K562 (cell line): ENCODE results near the gene CTSZ. TPM values are rescaled to one million over a fixed set of nuclear protein-coding genes. Genes with fewer than 3 reads are reported as not detected.
A peak's percentile ranks its signal among the peaks of the same experiment; 100 is the strongest.

Experiments
- AFF4 ChIP-seq: sonication (generic); formaldehyde crosslinking; IDR thresholded peaks from 2 replicates; pipeline ENCODE4 v1.8.0; 2023; ENCODE audit warnings: mild to moderate bottlenecking, missing genetic modification reagents
- ATF7 ChIP-seq: fragments of 450-650 bp; IDR thresholded peaks from 2 replicates; pipeline ENCODE4 v1.7.1; 2014; ENCODE audit warnings: mild to moderate bottlenecking, moderate library complexity
- BRF1 ChIP-seq: IDR thresholded peaks from 3 replicates; pipeline ENCODE4 v1.6.1; 2011; ENCODE audit warnings: borderline replicate concordance, mild to moderate bottlenecking; ENCODE audit not compliant: insufficient read length; ENCODE audit errors: extremely low read depth
- C11orf30 ChIP-seq: fragments of 450-650 bp; IDR thresholded peaks from 2 replicates; pipeline ENCODE4 v1.6.1; 2016; ENCODE audit warnings: low read depth, mild to moderate bottlenecking
- CHD1 ChIP-seq: fragments of 200-600 bp; sonication (generic); IDR thresholded peaks from one replicate; pipeline ENCODE4 v1.6.1; 2012; ENCODE audit warnings: mild to moderate bottlenecking, moderate library complexity, low read length, inconsistent platforms
- FOS ChIP-seq: IDR thresholded peaks from 3 replicates; pipeline ENCODE4 v1.6.1; 2011; ENCODE audit not compliant: insufficient read length; ENCODE audit errors: extremely low read depth
- HDAC8 ChIP-seq: fragments of 450-650 bp; IDR thresholded peaks from 2 replicates; pipeline ENCODE4 v1.6.1; 2016; ENCODE audit warnings: mild to moderate bottlenecking, missing genetic modification characterization, moderate library complexity, missing compliant biosample characterization
- HOXB6 ChIP-seq: fragments of 250-450 bp; sonication (Bioruptor Pico); IDR thresholded peaks from 2 replicates; pipeline ENCODE4 v1.5.1; 2022; ENCODE audit warnings: mild to moderate bottlenecking, borderline replicate concordance
- LEF1 ChIP-seq: fragments of 450-650 bp; IDR thresholded peaks from 2 replicates; pipeline ENCODE4 v1.6.1; 2016; ENCODE audit warnings: mild to moderate bottlenecking
- MBD2 ChIP-seq: sonication (generic); IDR thresholded peaks from 2 replicates; pipeline ENCODE4 v1.6.1; 2016; ENCODE audit warnings: low read depth, borderline replicate concordance
- MCM2 ChIP-seq: fragments of 450-650 bp; IDR thresholded peaks from 2 replicates; pipeline ENCODE4 v1.6.1; 2017; ENCODE audit warnings: low read depth, mild to moderate bottlenecking
- MTF1 ChIP-seq: fragments of 250-450 bp; sonication (Bioruptor Pico); IDR thresholded peaks from 2 replicates; pipeline ENCODE4 v1.9.0; 2021; ENCODE audit warnings: moderate library complexity, mild to moderate bottlenecking, inconsistent platforms, borderline replicate concordance
- NKRF ChIP-seq: fragments of 450-650 bp; IDR thresholded peaks from 2 replicates; pipeline ENCODE4 v1.6.1; 2016; ENCODE audit warnings: borderline replicate concordance
- PCBP1 ChIP-seq: fragments of 200-400 bp; formaldehyde crosslinking; IDR thresholded peaks from 2 replicates; pipeline ENCODE4 v1.6.1; 2018; ENCODE audit warnings: mild to moderate bottlenecking, low read depth, low read length; ENCODE audit not compliant: poor library complexity, severe bottlenecking
- RBM15 ChIP-seq: fragments of 200-400 bp; formaldehyde crosslinking; IDR thresholded peaks from 2 replicates; pipeline ENCODE4 v1.6.1; 2018; ENCODE audit warnings: mild to moderate bottlenecking, low read length, moderate library complexity; ENCODE audit not compliant: insufficient read depth
- SMAD3 ChIP-seq: fragments of 450-650 bp; formaldehyde crosslinking; conservative IDR thresholded peaks from 2 replicates; pipeline ENCODE4 v1.4.0; 2020; ENCODE audit warnings: mild to moderate bottlenecking
- TSHZ1 ChIP-seq: fragments of 250-450 bp; sonication (Bioruptor Pico); IDR thresholded peaks from 2 replicates; pipeline ENCODE4 v1.4.0; 2020; ENCODE audit warnings: mild to moderate bottlenecking, moderate library complexity
- ZBED1 ChIP-seq: IDR thresholded peaks from 2 replicates; pipeline ENCODE4 v1.6.1; 2014
- ZFX ChIP-seq: sonication (generic); formaldehyde crosslinking; IDR thresholded peaks from 2 replicates; pipeline ENCODE4 v1.8.0; 2022; ENCODE audit warnings: mild to moderate bottlenecking, missing genetic modification reagents, moderate library complexity
- ZNF644 ChIP-seq: fragments of 200-800 bp; sonication (Bioruptor generic); IDR thresholded peaks from 2 replicates; pipeline ENCODE4 v1.6.1; 2016; ENCODE audit warnings: low read depth, missing genetic modification characterization, missing compliant biosample characterization
- polyA plus RNA-seq, 8 experiments: library from polyadenylated mRNA; depleted of rRNA in 4 of 8; stranded (reverse) in 5 of 8; unstranded in 3 of 8; fragments of >200 nt; fragmentation: Nextera tagmentation in 2 of 8; fragmentation: Illumina TruSeq in 1 of 8; extraction: Ambion mirVana in 2 of 8; extraction: Trizol in 1 of 8; gene quantifications; 2 replicates each; pipeline versions ENCODE4 v1.2.1 to v1.2.3, GENCODE V29; 2011 to 2014; ENCODE audit warnings: inconsistent platforms in 1 of 8, missing spikeins in 1 of 8
- total RNA-seq, 7 experiments: library from RNA; depleted of rRNA in 6 of 7; stranded (reverse); fragments of >200 nt in 6 of 7; fragmentation: Illumina TruSeq in 2 of 7; extraction: Trizol in 2 of 7; gene quantifications; 2 replicates each; pipeline versions ENCODE4 v1.2.1 to v1.2.3, GENCODE V29; 2011 to 2021; ENCODE audit warnings: low replicate concordance in 1 of 7

CTSZ gene
- total and polyA plus RNA-seq, 9 of the 15 experiments (the other 6 are each of a cell fraction or from before 2014, with no cell fraction given): 1.6 to 143 (median 82.8) TPM

- TF ChIP-seq NKRF (no peak), BRF1 (no peak), MCM2 (no peak), PCBP1 (peak; percentile 33), ATF7 (peak; percentile 78), RBM15 (no peak), ZNF644 (tag) (peak; percentile 96), TSHZ1 (peak; percentile 83), HOXB6 (CRISPR knock-in tag) (no peak; the same call in 1 of the 2 replicates), ZBED1 (no peak), FOS (peak; percentile 82), AFF4 (peak; percentile 88; the same call in 1 of the 2 replicates), SMAD3 (CRISPR knock-in tag) (peak; percentile 97), MTF1 (CRISPR knock-in tag) (no peak; the same call in 1 of the 2 replicates), MBD2 (peak; percentile 62; the same call in 1 of the 2 replicates), C11orf30 (peak; percentile 28), CHD1 (peak; percentile 85), LEF1 (no peak), ZFX (CRISPR knock-in tag) (peak; percentile 83), HDAC8 (peak; percentile 99)
Measured at GRCh38 chr20:59032023-59032712, 25.1 kb upstream of the CTSZ start, which contains the start of gene ATP5F1E (continued).
